Measurements from ENCODE around the gene TELO2. TPM values are rescaled to one million over a fixed set of nuclear protein-coding genes. Genes with fewer than 3 reads are reported as not detected.

TELO2 gene
- total RNA-seq = 13.8 and 16.5 TPM in 2 replicates

DNA sequence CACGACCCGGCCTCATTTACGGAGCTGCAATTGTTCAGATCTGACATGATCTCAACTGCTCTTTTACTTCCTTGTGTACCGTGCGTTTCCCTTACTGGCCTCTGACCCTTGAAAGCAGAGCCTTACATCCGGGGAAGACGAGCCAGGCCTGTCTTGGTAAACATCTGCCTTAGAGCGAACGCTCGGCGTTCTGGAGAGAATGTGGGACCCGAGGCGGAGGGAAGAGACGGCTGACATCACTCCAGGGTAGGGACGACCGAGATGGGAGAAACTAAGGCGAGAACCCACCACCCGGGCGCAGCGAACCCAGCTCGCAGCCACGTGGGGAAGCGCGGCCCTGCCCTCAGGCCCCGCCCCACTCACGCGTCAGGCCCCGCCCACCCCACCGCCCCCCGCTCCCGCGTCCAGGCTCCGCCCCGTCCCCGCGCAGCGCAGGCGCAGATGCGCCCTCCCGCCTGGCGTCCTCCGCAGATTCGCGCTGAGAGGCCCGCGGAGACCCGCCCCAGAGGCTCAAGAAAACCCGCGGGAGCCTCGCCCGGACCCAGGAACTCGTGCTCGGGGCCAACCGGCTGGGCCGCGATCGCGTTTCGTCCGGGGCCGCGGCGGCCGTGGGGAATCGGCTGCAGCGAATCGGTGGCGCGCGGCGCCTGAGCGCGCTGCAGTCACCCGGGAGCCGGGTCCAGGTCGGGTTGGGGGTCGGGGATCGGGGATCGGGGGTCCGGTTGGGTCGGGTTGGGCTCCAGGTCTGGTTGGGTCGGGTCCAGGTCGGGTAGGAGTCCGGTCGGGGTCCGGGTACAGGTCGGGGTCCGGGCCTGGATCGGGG, at the start of gene TELO2:
TSS of gene TELO2 (plus strand) at position 438 of the 823 bp plus-strand sequence. CDS start 922 bp downstream, outside the sequence.

DNA sequence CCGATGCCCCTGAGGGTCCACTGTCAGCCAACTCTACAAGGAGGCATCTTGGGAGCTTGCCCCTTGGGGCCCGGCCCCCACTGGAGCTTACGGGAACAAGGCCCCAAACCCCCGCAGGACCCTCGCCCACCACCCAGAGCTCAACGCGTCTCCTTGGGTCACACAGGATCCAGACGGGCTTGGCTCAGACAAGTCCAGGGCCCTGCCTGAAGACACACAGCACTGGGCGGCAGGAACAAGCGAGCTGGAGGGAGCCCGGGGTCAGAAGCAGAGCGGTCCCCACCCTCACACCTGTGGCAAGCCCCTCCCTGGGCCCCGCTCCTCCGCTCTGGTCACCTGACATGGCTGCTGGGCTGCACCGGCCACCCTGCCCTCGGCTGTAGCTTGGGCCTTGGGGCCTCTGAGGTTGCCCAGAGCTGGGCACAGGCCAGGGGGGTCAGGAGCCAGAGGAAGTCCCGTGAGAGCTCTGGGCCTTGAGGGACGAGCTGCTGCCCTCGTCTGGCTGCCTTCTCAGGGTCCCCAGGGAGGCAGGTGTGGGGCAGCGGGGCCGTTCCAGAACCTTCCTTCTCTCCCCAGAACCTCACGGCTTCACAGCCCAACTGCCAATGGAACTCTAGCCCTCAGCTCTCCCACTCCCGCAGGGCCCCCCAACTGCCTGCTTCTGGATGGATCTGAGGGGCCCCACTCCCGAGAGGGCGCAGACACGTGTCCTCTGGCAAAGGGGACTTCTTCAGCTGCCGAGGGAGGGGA, 49.0 kb upstream of the TELO2 start, which contains the start of gene CCDC154:
TSS of gene CCDC154 (minus strand) at position 577 of the 750 bp plus-strand sequence. CDS start at position 343, 234 bp downstream.

DNA sequence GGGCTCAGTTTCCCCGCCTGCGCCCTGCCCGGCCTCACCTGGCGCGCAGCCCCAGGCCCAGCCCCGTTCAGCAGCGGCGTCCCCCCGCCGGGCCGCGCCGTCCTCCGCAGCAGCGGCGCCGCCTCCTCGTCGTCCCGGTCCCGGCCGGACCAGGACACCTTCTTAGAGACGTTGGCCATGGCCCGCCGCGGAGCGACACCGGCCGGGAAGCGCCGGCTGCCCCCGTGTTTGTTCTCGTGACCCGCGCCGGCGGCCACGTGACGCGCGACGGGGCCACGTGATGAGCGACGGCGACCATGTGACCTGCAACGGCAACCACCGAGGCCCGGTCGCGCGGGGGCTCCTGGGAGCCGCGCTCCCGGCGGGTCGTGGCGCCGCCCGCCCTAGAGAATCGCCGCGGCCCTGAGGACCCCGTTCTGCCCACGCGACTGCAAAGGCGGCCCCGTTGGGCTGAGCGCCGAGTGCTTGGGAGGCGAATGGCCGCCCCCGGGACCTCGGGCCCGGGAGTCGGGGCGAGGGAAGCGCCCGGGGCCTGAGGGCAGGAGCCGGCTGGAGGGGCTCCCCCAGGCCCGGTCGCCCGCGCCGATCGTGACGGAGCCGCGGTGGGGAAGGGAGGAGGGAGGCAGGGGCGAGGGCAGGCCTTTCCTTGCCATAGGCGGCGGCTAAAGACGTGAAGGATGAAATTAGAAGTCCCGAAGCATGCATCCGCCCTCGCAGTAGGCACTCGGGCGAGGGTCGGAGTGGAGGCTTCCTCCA, 18.2 kb upstream of the TELO2 start, which contains the start of gene CLCN7:
TSS of gene CLCN7 (minus strand) at position 233 of the 756 bp plus-strand sequence. CDS start at position 179, 54 bp downstream.

GRCh38 chr16:1488619-1489018, 4.5 kb upstream of the TELO2 start, which contains the start of gene PTX4:
PTX4 (minus strand) TSS chr16:1488944; CDS start chr16:1488909, 35 bp downstream.

GRCh38 chr16:1533443-1533951, 40.3 kb downstream of the TELO2 start, which contains the start of gene TMEM204:
TMEM204 (plus strand) TSS chr16:1533666; CDS start chr16:1534276, 610 bp downstream.

Other genes with a start within 250 kb of the TELO2 start
- not detected in 2 replicates for gene TPSD1, start 237.3 kb upstream of the TELO2 start, total RNA-seq
- gene UBE2I, start 183.7 kb upstream of the TELO2 start, total RNA-seq = 28.9 and 43.6 TPM in 2 replicates
- gene BAIAP3, start 159.7 kb upstream of the TELO2 start, total RNA-seq = 1.3 and 3.4 TPM in 2 replicates
- gene TSR3, start 141.5 kb upstream of the TELO2 start, total RNA-seq = 45.3 and 59.5 TPM in 2 replicates
- 26.6 and 28.3 TPM in 2 replicates for gene GNPTG, start 141.4 kb upstream of the TELO2 start, total RNA-seq
- 5.4 and 6.4 TPM in 2 replicates for gene UNKL, start 78.7 kb upstream of the TELO2 start, total RNA-seq
- 16.3 and 19.2 TPM in 2 replicates for gene UQCC4, start 72.6 kb upstream of the TELO2 start, total RNA-seq
- gene PERCC1, start 62.3 kb upstream of the TELO2 start, total RNA-seq = not detected in 2 replicates
- 0.11 and 0.17 TPM in 2 replicates for gene CCDC154, start 48.8 kb upstream of the TELO2 start, total RNA-seq
- gene CLCN7, start 18.3 kb upstream of the TELO2 start, total RNA-seq = 57.4 and 72.2 TPM in 2 replicates
- gene PTX4, start 4.4 kb upstream of the TELO2 start, total RNA-seq = 0.11 and 0.17 TPM in 2 replicates
- gene TMEM204, start 40.3 kb downstream of the TELO2 start, total RNA-seq = 142 and 170 TPM in 2 replicates
- 15.5 and 18.2 TPM in 2 replicates for gene IFT140, start 118.7 kb downstream of the TELO2 start, total RNA-seq
- 10.1 and 10.4 TPM in 2 replicates for gene CRAMP1, start 119.0 kb downstream of the TELO2 start, total RNA-seq
- 40.2 and 42.5 TPM in 2 replicates for gene JPT2, start 184.9 kb downstream of the TELO2 start, total RNA-seq
- gene MAPK8IP3, start 212.8 kb downstream of the TELO2 start, total RNA-seq = 15.8 and 21.9 TPM in 2 replicates

Measured in dermis lymphatic vessel endothelial cell (primary cell).